ENCODE data around the gene FRMD3.
A peak's percentile ranks its signal among the peaks of the same experiment; 100 is the strongest.

FRMD3 gene

GRCh38 chr9:83476513-83476912 lies 61.7 kb downstream of the FRMD3 start:
- no peak for DNase-seq (ENCODE audit: low read depth, low spot score)
- no peak overlapping the region for H3K27ac ChIP-seq

GRCh38 chr9:83475741-83476140 lies 62.5 kb downstream of the FRMD3 start:
- no peak for DNase-seq (ENCODE audit: low read depth, low spot score)
- no peak overlapping the region for H3K27ac ChIP-seq

GRCh38 chr9:83474631-83475030 lies 63.6 kb downstream of the FRMD3 start:
- no peak for DNase-seq (ENCODE audit: low read depth, low spot score)
- H3K27ac ChIP-seq = no peak overlapping the region

GRCh38 chr9:83473488-83473971 lies 64.7 kb downstream of the FRMD3 start:
- no peak for DNase-seq (ENCODE audit: low read depth, low spot score)
- H3K27ac ChIP-seq = peak overlapping the region; percentile 67

GRCh38 chr9:83472764-83473163 lies 65.4 kb downstream of the FRMD3 start:
- H3K27ac ChIP-seq = peak overlapping the region; percentile 67
- no peak for DNase-seq (ENCODE audit: low read depth, low spot score)

- DNase-seq (ENCODE audit: low read depth, low spot score) = peak; percentile 57
- H3K27ac ChIP-seq = peak overlapping the region; percentile 67
Measured at GRCh38 chr9:83472221-83472665, 66.0 kb downstream of the FRMD3 start.

- peak overlapping the region; percentile 67 for H3K27ac ChIP-seq
Measured at GRCh38 chr9:83471241-83471640, 67.0 kb downstream of the FRMD3 start.

GRCh38 chr9:83469722-83470121 lies 68.5 kb downstream of the FRMD3 start:
- DNase-seq (ENCODE audit: low read depth, low spot score) = no peak
- H3K27ac ChIP-seq = no peak overlapping the region

More at GRCh38 chr9:83471241-83471640, 67.0 kb downstream of the FRMD3 start:
- DNase-seq (ENCODE audit: low read depth, low spot score) = no peak

- no peak for DNase-seq (ENCODE audit: low read depth, low spot score)
Measured at GRCh38 chr9:83468821-83469220, 69.4 kb downstream of the FRMD3 start.

GRCh38 chr9:83466877-83467276 lies 71.3 kb downstream of the FRMD3 start:
- H3K27ac ChIP-seq = no peak overlapping the region
- DNase-seq (ENCODE audit: low read depth, low spot score) = no peak

More at GRCh38 chr9:83468821-83469220, 69.4 kb downstream of the FRMD3 start:
- no peak overlapping the region for H3K27ac ChIP-seq

GRCh38 chr9:83466351-83466750 lies 71.8 kb downstream of the FRMD3 start:
- H3K27ac ChIP-seq = no peak overlapping the region
- DNase-seq (ENCODE audit: low read depth, low spot score) = no peak

- DNase-seq (ENCODE audit: low read depth, low spot score) = no peak
- H3K27ac ChIP-seq = peak overlapping the region; percentile 21
Measured at GRCh38 chr9:83459830-83460229, 78.4 kb downstream of the FRMD3 start.

- peak overlapping the region; percentile 21 for H3K27ac ChIP-seq
- DNase-seq (ENCODE audit: low read depth, low spot score) = no peak
Measured at GRCh38 chr9:83458530-83458929, 79.7 kb downstream of the FRMD3 start.

- no peak overlapping the region for H3K27ac ChIP-seq
- DNase-seq (ENCODE audit: low read depth, low spot score) = no peak
Measured at GRCh38 chr9:83457005-83457404, 81.2 kb downstream of the FRMD3 start.

- DNase-seq (ENCODE audit: low read depth, low spot score) = no peak
- H3K27ac ChIP-seq = no peak overlapping the region
Measured at GRCh38 chr9:83456226-83456625, 82.0 kb downstream of the FRMD3 start.

- H3K27ac ChIP-seq = no peak overlapping the region
- no peak for DNase-seq (ENCODE audit: low read depth, low spot score)
Measured at GRCh38 chr9:83454076-83454475, 84.1 kb downstream of the FRMD3 start.

GRCh38 chr9:83451308-83451707 lies 86.9 kb downstream of the FRMD3 start:
- no peak for DNase-seq (ENCODE audit: low read depth, low spot score)
- no peak overlapping the region for H3K27ac ChIP-seq

GRCh38 chr9:83449983-83450382 lies 88.2 kb downstream of the FRMD3 start:
- DNase-seq (ENCODE audit: low read depth, low spot score) = no peak
- H3K27ac ChIP-seq = no peak overlapping the region

- no peak for DNase-seq (ENCODE audit: low read depth, low spot score)
Measured at GRCh38 chr9:83449166-83449565, 89.0 kb downstream of the FRMD3 start.

GRCh38 chr9:83448626-83449025 lies 89.6 kb downstream of the FRMD3 start:
- H3K27ac ChIP-seq = no peak overlapping the region
- DNase-seq (ENCODE audit: low read depth, low spot score) = no peak

More at GRCh38 chr9:83449166-83449565, 89.0 kb downstream of the FRMD3 start:
- no peak overlapping the region for H3K27ac ChIP-seq

GRCh38 chr9:83447351-83447750 lies 90.8 kb downstream of the FRMD3 start:
- H3K27ac ChIP-seq = no peak overlapping the region
- DNase-seq (ENCODE audit: low read depth, low spot score) = no peak

- no peak for DNase-seq (ENCODE audit: low read depth, low spot score)
Measured at GRCh38 chr9:83445703-83446265, 92.4 kb downstream of the FRMD3 start.

More at GRCh38 chr9:83445703-83446265, 92.4 kb downstream of the FRMD3 start:
- no peak overlapping the region for H3K27ac ChIP-seq

Measured in epithelial cell of prostate (primary cell).